Activated CD4-positive, CD25-positive, alpha-beta regulatory T cell treated with anti-CD3 and anti-CD28 coated beads, Interleukin-2, amount 50 U/mL, for 72 hours (primary cell): Measurements from ENCODE around the gene CBFA2T3.
"Not testable (repeated sequence)": the region's sequence is repeated elsewhere in the genome, so short reads cannot be mapped to it uniquely, and the experiment has no call there.

Source experiments
- DNase-seq: peaks from one replicate; pipeline ENCODE4 v3.0.0; 2021

The CBFA2T3 gene

GRCh38 chr16:89012622-89012995 is 35.6 kb upstream of the CBFA2T3 start:
- DNase-seq = no peak

GRCh38 chr16:89011909-89012621 is 35.1 kb upstream of the CBFA2T3 start:
- DNase-seq = no peak

GRCh38 chr16:89010210-89010925 is 33.4 kb upstream of the CBFA2T3 start:
- no peak for DNase-seq

- no peak for DNase-seq
Observed at GRCh38 chr16:89009343-89010209, 32.6 kb upstream of the CBFA2T3 start.

GRCh38 chr16:89008796-89009195 is 31.8 kb upstream of the CBFA2T3 start:
- not testable (repeated sequence) for DNase-seq

GRCh38 chr16:89007371-89008249 is 30.6 kb upstream of the CBFA2T3 start:
- DNase-seq = no peak

GRCh38 chr16:89006036-89006752 is 29.2 kb upstream of the CBFA2T3 start:
- no peak for DNase-seq

GRCh38 chr16:89005201-89006035 is 28.4 kb upstream of the CBFA2T3 start:
- DNase-seq = no peak

- DNase-seq = no peak
Observed at GRCh38 chr16:89004209-89004831, 27.3 kb upstream of the CBFA2T3 start.

GRCh38 chr16:89003831-89004208 is 26.8 kb upstream of the CBFA2T3 start:
- DNase-seq = no peak

- DNase-seq = no peak
Observed at GRCh38 chr16:89002851-89003830, 26.1 kb upstream of the CBFA2T3 start.

GRCh38 chr16:89002081-89002480 is 25.1 kb upstream of the CBFA2T3 start:
- DNase-seq = not testable (repeated sequence)

- no peak for DNase-seq
Observed at GRCh38 chr16:89001117-89002027, 24.4 kb upstream of the CBFA2T3 start.

GRCh38 chr16:89000207-89000959 is 23.4 kb upstream of the CBFA2T3 start:
- peak; percentile 48 for DNase-seq

GRCh38 chr16:88999457-89000206 is 22.6 kb upstream of the CBFA2T3 start:
- DNase-seq = no peak

- no peak for DNase-seq
Observed at GRCh38 chr16:88995746-88996535, 18.9 kb upstream of the CBFA2T3 start.
